Adrenal gland (tissue), 5 donors: Measurements from ENCODE around the gene RPAP2.

Experiments used
- CTCF ChIP-seq, 6 experiments: fragments of 450-650 bp in 4 of 6; fragments of 200-600 bp in 2 of 6; sonication (generic) in 1 of 6; IDR thresholded peaks; 1 replicate in 5 of 6; 2 replicates in 1 of 6; pipeline versions ENCODE4 v1.5.1 to v1.8.0; 2016 to 2021; ENCODE audit warnings: antibody characterized with exemption in 6 of 6, mild to moderate bottlenecking in 2 of 6, moderate library complexity in 1 of 6
- POLR2A ChIP-seq, 2 donors: fragments of 450-650 bp; IDR thresholded peaks; one replicate each; pipeline ENCODE4 v1.6.1; 2017; ENCODE audit warnings: antibody characterized with exemption in 2 of 2, mild to moderate bottlenecking in 2 of 2, moderate library complexity in 1 of 2
- donor health status: DM: no; HTN: no; CAD: no.

GRCh38 chr1:92323473-92324453 lies 24.9 kb downstream of the RPAP2 start:
- TF ChIP-seq CTCF (IDR thresholded peaks at IDR 0.05) (no peak), POLR2A (IDR thresholded peaks at IDR 0.05) (no peak)
